NT2/D1 (cell line): ENCODE data around the gene MYH9.

Source experiments
- SUZ12 ChIP-seq: IDR thresholded peaks from 2 replicates; pipeline ENCODE4 v1.6.1; 2011; ENCODE audit not compliant: insufficient read length, insufficient read depth; ENCODE audit errors: extremely low read depth
- YY1 ChIP-seq: IDR thresholded peaks from 2 replicates; pipeline ENCODE4 v1.6.1; 2011; ENCODE audit not compliant: insufficient read length, insufficient read depth
- ZNF274 ChIP-seq: IDR thresholded peaks from 2 replicates; pipeline ENCODE4 v1.6.1; 2011; ENCODE audit warnings: mild to moderate bottlenecking, low read depth, low read length

DNA sequence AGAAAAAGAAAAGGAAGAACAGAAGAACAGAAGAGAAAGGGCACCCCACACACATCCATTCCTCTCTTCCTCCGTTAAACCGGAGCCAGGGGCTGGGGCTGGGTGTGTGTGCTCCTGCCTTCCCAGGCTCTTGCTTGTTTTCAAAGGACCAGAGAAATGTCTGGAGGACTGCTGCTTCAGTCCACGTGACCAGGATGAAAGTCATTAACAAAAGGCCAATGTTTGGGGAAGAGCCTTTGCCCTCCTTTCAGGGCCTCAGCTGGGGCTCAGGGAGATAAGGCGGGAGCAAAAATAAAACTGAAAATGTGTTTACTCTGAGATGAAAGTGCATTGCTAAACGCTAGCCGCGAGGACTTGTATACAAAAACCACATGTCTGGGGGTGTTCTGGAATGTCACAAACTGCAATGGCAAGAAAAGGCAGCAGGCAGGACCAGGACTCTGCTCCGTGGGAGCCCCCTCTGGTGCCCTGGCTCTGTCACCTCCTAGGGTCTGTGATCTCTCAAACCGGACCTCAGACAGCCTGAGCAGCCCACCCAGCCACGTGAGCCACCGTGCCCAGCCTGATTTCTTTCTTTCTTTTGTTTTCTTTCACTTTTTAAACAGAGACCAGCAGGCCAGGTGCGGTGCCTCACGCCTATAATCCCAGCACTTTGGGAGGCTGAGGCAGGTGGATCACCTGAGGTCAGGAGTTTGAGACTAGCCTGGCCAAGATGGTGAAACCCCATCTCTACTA is 31.6 kb upstream of the MYH9 start:
- TF ChIP-seq SUZ12 (no peak), ZNF274 (no peak), YY1 (no peak)
